Mesothelial cell of epicardium (in vitro differentiated cells): ENCODE data around the gene UBE2D1. TPM values are rescaled to one million over a fixed set of nuclear protein-coding genes. Genes with fewer than 3 reads are reported as not detected.

Experiments
- DNase-seq, 2 experiments: peaks; one replicate each; pipeline ENCODE4 v3.0.0; 2021; ENCODE audit warnings: low spot score in 2 of 2; ENCODE audit not compliant: unreplicated experiment in 2 of 2
- H3K27ac Mint-ChIP-seq: 2 replicates; pipeline ENCODE4 v1.8.0; 2021; ENCODE audit warnings: mixed read lengths
- H3K27me3 Mint-ChIP-seq: 2 replicates; pipeline ENCODE4 v1.8.0; 2021; ENCODE audit warnings: low read depth, mixed read lengths
- H3K36me3 Mint-ChIP-seq: 2 replicates; pipeline ENCODE4 v1.8.0; 2021; ENCODE audit warnings: mixed read lengths
- H3K4me1 Mint-ChIP-seq: 2 replicates; pipeline ENCODE4 v1.8.0; 2021; ENCODE audit warnings: mixed read lengths
- H3K4me3 Mint-ChIP-seq: 2 replicates; pipeline ENCODE4 v1.8.0; 2021; ENCODE audit warnings: mild to moderate bottlenecking, moderate library complexity, mixed read lengths
- H3K9me3 Mint-ChIP-seq: 2 replicates; pipeline ENCODE4 v1.8.0; 2021; ENCODE audit warnings: mixed read lengths
- total RNA-seq: library from RNA; stranded (reverse); gene quantifications from 3 replicates; pipeline ENCODE4 v1.2.1, GENCODE V29; 2021
- TF ChIP-seq, protein P1 (sequence below): fragments of 200-600 bp; sonication (generic); IDR thresholded peaks from one replicate; pipeline ENCODE4 v1.5.0; 2021; ENCODE audit warnings: antibody characterized with exemption; ENCODE audit not compliant: unreplicated experiment

UBE2D1 gene
- total RNA-seq, 1 donor from 2014 or later: 22.5 TPM

DNA sequence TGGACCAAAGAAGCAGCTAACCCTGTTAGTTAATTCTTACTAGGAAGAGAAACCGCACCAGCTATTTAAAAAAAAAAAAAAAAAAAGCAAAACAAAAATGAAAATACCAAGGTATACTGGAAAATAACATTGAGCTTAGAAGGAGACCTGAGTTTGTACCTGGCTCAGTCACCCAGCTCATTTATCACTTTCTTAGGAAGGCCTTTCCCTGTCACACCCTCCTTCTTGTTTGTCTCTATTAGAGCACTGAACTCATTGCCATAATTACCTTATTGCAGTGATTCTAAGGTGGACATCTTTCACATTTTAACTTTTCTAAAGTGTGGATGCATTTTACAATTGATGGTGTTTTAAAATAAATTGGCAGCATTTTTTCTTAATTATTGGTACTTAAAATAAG lies 24.1 kb downstream of the UBE2D1 start:
- TF ChIP-seq, protein P1, sequence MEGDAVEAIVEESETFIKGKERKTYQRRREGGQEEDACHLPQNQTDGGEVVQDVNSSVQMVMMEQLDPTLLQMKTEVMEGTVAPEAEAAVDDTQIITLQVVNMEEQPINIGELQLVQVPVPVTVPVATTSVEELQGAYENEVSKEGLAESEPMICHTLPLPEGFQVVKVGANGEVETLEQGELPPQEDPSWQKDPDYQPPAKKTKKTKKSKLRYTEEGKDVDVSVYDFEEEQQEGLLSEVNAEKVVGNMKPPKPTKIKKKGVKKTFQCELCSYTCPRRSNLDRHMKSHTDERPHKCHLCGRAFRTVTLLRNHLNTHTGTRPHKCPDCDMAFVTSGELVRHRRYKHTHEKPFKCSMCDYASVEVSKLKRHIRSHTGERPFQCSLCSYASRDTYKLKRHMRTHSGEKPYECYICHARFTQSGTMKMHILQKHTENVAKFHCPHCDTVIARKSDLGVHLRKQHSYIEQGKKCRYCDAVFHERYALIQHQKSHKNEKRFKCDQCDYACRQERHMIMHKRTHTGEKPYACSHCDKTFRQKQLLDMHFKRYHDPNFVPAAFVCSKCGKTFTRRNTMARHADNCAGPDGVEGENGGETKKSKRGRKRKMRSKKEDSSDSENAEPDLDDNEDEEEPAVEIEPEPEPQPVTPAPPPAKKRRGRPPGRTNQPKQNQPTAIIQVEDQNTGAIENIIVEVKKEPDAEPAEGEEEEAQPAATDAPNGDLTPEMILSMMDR: no peak
- Mint-ChIP-seq H3K4me3 (no peak overlapping the region), H3K9me3 (no peaks in the 10 kb centered on the region), H3K36me3 (peaks cover 2% of the 10 kb centered on the region), H3K4me1 (peaks cover 61% of the 10 kb centered on the region), H3K27ac (peak overlapping the region; percentile 54), H3K27me3 (no peaks in the 10 kb centered on the region)
- no peak for DNase-seq

GRCh38 chr10:58359541-58359940 lies 24.7 kb downstream of the UBE2D1 start:
- H3K4me3 Mint-ChIP-seq: no peak overlapping the region
- peak overlapping the region; percentile 45 for H3K27ac Mint-ChIP-seq

GRCh38 chr10:58360412-58361004 lies 25.7 kb downstream of the UBE2D1 start:
- Mint-ChIP-seq H3K27ac (peak overlapping the region; percentile 45), H3K27me3 (no peaks in the 10 kb centered on the region), H3K4me1 (peaks cover 70% of the 10 kb centered on the region), H3K4me3 (no peak overlapping the region), H3K36me3 (peaks cover 5% of the 10 kb centered on the region), H3K9me3 (no peaks in the 10 kb centered on the region)
- no peak for DNase-seq
- TF ChIP-seq, protein P1: no peak

More at GRCh38 chr10:58359541-58359940, 24.7 kb downstream of the UBE2D1 start:
- peaks cover 67% of the 10 kb centered on the region for H3K4me1 Mint-ChIP-seq
- H3K9me3 Mint-ChIP-seq: no peaks in the 10 kb centered on the region
- no peak for DNase-seq
- TF ChIP-seq, protein P1: no peak
- peaks cover 3% of the 10 kb centered on the region for H3K36me3 Mint-ChIP-seq
- H3K27me3 Mint-ChIP-seq: no peaks in the 10 kb centered on the region

DNA sequence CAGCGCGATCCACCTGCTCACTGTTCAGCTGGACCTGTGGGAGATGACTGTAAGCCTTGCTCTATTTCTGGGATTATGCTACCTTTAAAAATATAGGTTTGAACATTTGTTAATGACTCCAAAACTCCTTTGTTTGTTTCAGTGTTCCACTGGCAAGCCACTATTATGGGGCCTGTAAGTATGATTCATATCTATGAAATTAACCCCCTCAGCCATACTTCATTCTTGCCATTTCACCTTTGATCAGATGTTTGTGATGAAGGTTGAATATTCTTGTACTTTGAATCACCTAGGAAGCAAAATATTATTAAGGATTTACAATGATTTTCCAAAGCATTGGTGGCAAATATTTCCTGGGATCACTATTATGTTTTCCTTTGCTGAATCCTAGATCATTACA lies 26.5 kb downstream of the UBE2D1 start:
- peaks cover 68% of the 10 kb centered on the region for H3K4me1 Mint-ChIP-seq
- no peak for DNase-seq
- H3K27ac Mint-ChIP-seq: peak overlapping the region; percentile 45
- H3K9me3 Mint-ChIP-seq: no peaks in the 10 kb centered on the region
- H3K4me3 Mint-ChIP-seq: no peak overlapping the region
- H3K27me3 Mint-ChIP-seq: no peaks in the 10 kb centered on the region
- H3K36me3 Mint-ChIP-seq: peaks cover 5% of the 10 kb centered on the region
- TF ChIP-seq, protein P1: no peak

- Mint-ChIP-seq H3K4me1 (peaks cover 62% of the 10 kb centered on the region), H3K27ac (peak overlapping the region; percentile 45), H3K9me3 (no peaks in the 10 kb centered on the region), H3K4me3 (no peak overlapping the region), H3K36me3 (peaks cover 5% of the 10 kb centered on the region), H3K27me3 (no peaks in the 10 kb centered on the region)
- DNase-seq: no peak
- TF ChIP-seq, protein P1: no peak
Observed at GRCh38 chr10:58362027-58362789, 27.4 kb downstream of the UBE2D1 start.
